Measurements from ENCODE around the gene ROR2.

GRCh38 chr9:91710158-91710557 lies 239.9 kb downstream of the ROR2 start:
- TF ChIP-seq EZH2 (IDR thresholded peaks at IDR 0.05; ENCODE audit: insufficient read depth, poor library complexity, severe bottlenecking) (no peak), EZH2phosphoT487 (IDR thresholded peaks at IDR 0.05; ENCODE audit: insufficient read depth, low read depth) (no peak)

Measured in GM23248 (cell line).